Measurements from ENCODE around the gene MUC4.
"Not testable (repeated sequence)": the region's sequence is repeated elsewhere in the genome, so short reads cannot be mapped to it uniquely, and the experiment has no call there.

The MUC4 gene

DNA sequence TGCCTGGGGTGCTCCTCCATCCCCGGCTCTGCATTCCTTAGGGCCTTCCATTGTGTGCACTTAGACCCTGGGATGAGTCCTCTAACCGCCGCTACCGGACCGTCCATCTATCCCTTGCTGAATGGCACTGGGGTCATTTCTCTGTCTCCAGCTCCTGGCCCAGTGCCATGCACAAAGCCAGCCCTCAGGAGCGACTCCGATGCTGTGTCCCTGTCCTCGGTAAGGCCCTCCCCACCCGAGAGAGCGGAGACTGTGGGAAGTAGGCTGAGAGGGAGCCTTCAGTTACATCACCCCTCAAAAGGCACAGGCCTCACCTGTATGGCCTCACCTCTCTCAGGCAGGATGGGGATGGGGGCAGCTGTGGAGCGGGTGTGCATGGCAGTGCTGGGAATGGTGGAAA is 33.8 kb downstream of the MUC4 start:
- DNase-seq (ENCODE audit: low read depth), result no peak

DNA sequence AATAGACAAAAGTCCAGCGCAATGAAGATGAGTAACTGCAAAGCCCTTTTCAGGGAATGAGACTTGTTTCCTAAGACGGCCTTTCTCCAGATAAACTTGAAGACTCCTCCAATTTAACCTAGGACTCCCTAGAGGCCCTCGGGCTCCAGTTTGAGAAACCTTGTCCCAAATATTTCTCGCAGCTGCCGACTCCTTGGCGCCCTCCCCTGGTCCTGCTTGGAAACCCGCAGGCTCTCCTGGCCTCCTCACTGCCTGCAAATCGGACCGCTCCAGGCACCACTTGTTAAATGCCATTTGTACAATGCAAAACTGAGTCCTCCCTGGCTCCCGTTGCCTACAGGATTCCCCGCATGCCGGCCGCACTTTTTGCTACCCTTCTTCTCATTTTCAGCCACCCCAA is 36.8 kb downstream of the MUC4 start:
- no peak for DNase-seq (ENCODE audit: low read depth)

DNA sequence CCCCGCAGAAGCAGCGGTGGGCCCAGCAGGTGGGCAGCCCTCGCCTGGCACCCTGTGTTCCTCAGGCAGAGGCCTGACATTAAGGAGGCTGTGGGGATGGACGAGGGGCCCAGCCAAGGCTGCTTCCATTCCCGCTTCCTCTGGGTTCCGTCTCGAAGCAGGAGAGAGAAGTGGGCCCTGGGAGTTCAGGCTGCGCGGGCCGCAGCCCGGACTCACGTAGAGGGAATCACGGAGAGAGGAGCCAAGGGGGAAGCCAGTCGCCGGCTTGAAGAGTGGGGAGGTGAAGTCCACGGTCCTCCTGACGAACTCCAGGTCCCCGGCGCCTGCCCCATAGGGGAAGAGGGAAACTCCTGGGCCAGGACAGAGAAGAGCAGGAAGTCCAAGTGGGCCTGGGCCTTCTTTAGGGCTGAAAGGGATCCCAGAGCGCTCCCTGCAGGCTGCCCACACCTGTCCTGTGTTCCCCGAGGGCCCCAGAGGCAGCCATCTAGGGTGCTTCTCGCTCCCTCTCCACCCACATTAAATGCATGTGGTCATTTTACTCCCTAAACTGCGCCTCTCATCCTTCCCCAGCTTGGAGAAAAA is 37.7 kb downstream of the MUC4 start:
- DNase-seq (ENCODE audit: low read depth), result no peak

DNA sequence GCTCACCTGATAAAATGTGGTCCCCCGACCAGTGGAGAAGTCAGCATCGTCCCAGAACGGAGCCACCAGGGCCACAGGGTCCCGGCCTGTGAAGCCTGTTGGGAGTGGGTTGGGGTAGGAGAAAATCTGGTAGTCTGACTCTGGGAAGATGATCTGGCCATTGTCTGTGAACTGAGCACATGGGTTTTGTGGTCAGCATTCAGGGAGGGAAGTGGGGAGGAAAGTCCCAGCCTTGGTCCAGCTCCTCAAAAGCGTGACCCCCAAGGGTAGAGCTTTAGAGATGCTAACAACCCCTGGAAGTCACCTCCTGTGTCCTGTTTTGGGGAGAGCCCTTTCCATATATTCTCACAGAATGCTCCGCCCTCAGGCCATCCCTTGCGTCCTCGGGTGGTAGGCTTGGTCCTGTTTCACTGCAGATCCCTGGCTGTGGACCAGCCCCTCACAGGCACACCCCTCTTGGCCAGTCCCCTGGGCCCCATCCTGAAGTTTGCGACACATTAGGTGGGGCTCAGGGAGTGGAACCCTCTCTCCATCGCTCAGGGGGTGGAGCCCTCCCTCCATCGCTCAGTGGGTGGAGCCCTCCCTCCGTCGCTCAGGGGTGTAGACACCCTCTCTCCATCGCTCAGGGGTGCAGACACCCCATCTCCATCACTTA is 40.0 kb downstream of the MUC4 start:
- no peak for DNase-seq (ENCODE audit: low read depth)

DNA sequence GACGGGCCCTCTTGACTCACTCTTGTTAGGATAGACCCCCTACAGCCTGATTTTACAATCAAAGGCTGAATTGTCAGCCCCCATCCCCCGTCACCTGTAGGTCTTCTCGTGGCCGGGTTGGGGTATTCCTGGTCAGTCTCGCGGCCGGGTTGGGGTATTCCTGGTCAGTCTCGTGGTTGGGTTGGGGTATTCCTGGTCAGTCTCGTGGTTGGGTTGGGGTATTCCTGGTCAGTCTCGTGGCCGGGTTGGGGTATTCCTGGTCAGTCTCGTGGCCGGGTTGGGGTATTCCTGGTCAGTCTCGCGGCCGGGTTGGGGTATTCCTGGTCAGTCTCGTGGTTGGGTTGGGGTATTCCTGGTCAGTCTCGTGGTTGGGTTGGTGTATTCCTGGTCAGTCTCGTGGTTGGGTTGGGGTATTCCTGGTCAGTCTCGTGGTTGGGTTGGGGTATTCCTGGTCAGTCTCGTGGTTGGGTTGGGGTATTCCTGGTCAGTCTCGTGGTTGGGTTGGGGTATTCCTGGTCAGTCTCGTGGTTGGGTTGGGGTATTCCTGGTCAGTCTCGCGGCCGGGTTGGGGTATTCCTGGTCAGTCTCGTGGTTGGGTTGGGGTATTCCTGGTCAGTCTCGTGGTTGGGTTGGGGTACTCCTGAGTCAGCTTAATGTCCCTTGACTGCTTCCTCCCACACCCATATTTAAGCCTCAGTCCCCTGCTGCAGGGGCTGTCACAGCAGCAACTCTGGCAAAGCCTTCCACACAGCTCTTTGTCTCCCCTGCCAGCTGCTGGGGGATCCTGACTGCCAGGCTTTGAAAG is 40.7 kb downstream of the MUC4 start:
- not testable (repeated sequence) for DNase-seq (ENCODE audit: low read depth)

DNA sequence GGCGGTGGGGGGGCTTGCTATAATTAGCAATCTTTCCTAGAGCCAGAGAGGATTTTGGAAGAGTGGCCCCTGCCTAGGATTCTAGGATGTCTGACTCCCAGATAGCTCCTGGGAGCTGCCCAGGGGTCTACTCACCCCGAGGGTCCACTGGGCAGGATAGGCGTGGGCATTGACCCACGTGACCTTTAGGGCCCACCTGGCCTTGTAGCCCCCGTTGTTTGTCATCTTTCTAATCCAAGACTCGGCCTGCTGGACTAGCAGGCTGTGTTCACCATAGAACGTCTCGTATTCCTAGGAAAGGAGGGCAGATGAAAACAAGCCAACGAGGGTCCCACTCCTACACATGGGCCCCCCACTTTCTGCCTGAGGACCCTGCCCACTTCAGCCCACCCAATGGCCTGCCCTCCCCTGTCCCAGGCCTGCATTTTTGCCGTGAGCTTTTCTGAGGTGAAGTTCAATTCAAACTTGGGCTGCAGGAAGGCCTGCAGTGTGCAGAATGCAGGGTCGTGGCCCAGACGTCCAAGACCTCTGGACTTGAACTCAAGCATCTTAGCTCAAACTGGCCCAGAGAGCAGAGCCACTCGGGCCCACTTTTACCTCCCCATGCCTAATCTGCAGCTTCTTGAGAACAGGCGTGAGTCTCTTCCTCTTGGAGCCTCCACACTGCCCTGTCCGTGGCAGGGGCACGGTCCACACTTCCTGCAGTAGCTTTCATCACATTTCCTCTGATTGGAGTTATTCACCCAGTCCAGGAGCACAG is 41.5 kb downstream of the MUC4 start:
- no peak for DNase-seq (ENCODE audit: low read depth)

DNA sequence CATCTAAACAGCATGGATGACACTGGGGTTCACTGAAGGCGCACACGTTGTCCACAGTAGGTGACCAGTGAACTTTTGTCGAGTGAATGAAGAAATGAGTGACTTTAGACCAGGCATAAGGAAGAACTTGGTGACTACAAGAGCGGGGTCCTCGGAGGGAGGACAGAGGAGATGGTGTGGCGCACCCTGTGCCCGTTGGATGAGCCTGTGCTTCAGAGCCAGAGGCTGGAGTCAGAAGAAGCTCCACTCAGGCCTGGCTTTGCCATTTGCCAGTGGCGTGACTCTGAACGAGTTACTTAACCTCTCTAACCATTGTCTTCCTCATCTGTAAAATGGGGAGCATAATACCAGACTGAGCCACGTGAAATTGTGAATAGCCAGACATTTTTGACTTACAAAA is 42.2 kb downstream of the MUC4 start:
- DNase-seq (ENCODE audit: low read depth), result no peak

DNA sequence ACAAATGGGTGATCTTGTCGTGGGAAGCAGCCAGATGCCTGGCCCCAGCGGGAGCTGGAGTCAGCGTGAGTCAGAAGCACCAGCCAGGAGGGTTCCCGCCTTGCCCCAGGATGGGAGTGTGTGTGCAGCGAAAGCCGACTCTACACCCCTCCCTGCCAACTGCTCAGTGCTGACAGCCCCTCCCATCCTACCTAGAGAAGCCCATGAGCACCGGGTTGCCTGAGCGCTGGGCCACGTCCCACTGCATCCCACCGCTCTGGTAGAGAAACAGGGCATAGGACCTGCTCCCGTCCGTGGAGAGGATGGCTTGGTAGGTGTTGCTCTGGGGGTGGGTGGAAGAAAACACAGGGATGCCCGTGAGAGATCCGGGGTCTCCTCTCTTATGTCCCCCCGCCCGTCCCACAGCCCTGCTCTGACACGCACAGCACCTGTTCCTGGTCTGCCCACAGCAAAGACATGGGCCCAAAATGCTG is 42.9 kb downstream of the MUC4 start:
- no peak for DNase-seq (ENCODE audit: low read depth)

DNA sequence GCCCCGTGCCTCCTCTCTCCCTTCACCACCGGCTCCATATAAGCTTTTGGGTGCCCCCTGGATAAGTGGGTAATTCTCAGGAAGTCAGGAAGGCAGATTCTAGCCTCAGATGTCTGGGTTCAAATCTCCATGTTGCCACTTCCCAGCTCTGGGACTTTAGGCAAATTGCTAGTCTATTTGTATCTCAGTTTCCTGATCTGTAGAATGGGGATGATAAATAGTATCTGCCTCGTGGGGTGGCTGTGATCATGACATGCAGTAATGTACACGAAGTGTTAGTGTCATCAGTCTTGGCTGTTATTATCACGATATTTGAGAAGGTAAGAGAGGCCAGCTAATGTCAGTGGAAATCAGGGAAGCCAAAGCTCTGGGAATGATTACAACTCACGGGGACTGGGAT is 43.3 kb downstream of the MUC4 start:
- DNase-seq (ENCODE audit: low read depth), result no peak

DNA sequence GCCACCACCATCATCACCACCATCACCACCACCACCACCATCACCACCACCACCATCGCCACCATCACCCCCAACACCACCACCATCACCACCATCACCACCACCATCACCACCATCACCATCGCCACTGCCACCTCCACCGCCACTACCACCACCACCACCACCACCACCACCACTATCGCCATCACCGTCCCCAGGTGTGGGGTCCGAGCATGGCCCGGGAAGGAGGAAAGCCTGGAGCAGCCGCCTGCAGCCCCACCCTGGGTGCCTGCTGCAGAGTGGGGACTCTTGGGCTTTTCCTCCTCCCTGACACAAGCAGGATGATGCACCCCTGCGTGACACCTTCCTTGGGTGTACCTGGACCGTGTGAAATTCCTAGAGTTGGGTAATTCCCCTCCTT is 43.9 kb downstream of the MUC4 start:
- DNase-seq (ENCODE audit: low read depth), result no peak

DNA sequence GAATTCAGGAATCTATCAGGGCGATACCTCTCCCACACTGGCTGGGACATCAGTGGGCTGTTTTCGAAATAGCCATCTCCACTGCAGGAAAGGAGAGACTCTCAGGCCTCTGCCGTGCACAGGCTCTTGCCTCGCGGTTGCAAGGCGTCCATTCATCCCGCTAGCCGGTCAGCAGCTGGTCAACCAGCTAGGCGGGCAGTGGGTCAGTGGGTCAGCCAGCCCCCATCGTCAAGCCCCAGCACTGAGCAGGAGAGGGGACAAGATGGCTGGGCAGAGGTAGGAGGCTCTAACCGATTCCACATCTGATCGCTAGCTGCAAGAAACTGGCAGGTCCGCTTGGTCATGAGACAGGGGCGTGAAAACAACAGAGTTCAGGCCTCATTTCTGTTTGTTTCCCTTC is 45.1 kb downstream of the MUC4 start:
- DNase-seq (ENCODE audit: low read depth), result no peak

DNA sequence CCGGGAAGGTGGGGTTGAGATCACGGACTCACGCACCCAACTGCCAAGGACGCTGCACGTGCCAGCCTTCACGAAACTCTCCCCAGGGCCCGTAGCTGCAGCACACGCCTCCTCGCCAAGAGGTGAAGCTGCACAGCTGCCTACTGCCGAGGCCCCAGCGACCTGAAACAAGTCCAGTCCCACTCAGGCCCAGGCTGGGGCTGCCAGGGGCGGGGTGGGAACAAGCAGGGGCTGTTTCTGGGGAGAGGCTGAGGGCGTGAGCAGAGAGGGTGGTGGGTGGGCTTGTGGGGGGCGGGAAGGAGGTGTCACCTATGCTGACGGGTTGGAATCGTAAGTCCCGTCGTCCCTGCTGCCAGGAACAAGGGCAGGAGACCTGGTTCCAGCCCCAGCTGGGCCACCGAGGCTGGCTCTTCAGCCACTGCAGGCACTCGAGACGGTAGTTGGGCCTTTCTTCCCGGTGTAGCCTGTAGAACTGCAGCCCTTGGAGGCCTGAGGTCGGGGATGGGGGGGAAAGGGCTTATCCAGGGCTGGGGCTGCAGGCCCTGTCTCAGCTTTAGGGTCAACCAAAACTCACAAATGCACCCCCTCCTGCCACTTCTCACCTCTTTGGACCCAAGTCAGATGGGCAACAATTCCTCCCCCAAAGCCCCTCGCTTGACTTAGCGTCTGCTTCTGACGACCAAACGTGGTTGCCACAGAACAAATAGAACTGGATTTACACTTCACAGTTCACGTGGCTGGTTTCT is 46.6 kb downstream of the MUC4 start:
- no peak for DNase-seq (ENCODE audit: low read depth)

DNA sequence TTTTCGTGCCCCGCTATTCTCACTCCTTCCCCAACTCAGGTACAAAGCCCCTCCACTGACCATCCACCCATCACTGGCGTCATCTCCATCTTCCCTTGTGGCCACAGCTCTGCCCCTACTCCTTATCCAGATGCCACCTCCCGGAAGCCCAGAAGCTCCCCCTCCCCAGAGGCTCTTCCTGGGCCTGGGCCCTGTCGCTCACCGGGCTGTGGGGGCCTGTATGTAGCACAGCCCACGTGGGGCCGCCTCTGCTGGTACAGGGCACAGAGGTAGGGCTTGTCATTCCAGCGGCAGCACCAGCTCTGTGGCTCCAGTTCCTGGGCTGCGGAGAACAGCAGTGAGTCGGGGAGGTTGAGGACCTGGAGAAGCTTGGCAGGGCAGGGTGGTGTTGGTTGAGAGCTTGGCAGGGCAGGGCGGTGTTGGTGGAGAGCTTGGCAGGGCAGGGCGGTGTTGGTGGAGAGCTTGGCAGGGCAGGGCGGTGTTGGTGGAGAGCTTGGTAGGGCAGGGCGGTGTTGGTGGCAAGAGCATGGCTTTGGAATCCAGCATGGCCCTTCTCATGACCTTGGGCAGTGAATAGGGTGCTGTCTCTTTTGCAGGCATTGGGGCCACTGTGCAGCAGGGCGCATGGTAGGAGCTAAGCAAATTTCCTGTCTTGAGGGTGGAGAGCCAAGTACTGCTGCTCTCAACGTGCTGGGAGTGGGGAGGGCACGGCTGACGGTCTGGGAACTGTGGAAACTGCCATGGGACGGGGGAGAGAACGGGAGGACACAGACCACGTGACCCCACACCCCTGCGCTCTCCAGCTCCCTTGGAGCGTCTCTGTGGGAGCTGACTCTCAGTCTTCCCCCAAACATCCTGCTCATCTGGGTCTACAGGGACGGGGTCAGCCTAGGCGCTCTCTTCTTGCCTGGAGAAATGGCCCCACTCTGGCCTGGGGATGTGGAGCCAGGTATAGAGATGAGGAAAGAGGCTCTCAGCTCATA is 47.6 kb downstream of the MUC4 start:
- DNase-seq (ENCODE audit: low read depth), result no peak

DNA sequence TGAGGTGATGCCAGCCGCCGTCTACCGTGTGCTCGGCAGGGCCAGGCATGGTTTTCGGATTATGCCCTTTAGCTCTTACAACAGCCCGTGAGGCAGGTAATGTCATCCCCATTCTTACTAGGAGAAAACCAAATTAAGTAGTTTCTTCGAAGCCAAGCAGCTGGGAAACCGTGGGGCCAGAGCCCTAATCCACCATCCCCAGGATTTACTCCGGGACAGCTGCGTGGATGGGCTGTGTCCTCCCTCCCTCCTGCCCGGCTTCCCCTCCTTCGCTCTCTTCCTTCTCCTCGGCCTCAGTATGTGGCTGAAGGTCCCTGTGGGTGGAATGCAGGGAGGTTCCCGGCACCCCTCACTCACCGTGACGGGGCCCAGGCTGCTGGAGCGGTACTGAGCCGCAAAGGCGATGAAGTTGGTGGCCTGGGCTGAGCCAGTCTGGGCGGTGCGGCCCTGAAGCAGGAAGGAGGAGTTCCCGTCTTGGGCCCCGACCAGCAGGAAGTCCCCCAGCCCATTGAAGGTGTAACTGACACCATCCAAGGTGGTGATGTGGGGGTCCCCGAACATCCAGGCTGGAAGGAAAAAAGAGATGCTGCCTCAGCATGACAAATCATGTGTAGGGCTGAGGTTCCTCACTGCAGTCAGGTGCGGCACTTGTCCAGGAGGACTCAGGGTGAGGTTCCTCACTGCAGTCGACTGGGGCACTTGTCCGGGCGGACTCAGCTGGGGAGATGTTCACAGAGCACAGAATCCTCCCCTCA is 48.5 kb downstream of the MUC4 start:
- no peak for DNase-seq (ENCODE audit: low read depth)

DNA sequence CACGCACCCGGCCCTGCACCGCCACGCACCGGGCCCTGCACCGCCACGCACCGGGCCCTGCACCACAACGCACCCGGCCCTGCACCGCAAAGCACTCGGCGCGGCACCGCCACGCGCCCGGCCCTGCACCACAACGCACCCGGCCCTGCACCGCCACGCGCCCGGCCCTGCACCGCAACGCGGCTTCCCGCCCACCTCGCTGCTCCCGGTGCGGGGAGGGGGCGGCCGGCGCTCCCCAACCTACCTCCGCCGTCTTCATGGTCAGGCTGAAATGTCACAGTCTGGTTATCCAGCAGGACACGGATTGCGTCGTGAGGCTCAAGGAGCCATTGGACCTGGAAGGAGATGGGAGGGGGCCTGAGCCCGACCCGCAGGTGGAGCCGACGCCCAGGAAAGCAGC is 49.1 kb downstream of the MUC4 start:
- DNase-seq (ENCODE audit: low read depth), result no peak

DNA sequence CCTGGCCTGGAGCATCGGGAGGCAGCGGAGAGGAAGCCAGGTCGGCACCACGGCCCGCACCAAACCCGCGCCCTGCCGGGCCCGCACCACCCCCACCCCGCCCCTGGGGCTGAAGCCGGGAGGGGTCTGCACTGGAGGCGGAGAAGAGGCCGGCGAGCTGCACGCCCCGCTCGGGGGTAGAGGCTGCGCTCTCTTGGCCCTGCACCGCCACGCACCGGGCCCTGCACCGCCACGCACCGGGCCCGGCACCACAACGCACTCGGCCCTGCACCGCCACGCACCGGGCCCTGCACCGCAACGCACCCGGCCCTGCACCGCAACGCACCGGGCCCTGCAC is 49.5 kb downstream of the MUC4 start:
- no peak for DNase-seq (ENCODE audit: low read depth)

DNA sequence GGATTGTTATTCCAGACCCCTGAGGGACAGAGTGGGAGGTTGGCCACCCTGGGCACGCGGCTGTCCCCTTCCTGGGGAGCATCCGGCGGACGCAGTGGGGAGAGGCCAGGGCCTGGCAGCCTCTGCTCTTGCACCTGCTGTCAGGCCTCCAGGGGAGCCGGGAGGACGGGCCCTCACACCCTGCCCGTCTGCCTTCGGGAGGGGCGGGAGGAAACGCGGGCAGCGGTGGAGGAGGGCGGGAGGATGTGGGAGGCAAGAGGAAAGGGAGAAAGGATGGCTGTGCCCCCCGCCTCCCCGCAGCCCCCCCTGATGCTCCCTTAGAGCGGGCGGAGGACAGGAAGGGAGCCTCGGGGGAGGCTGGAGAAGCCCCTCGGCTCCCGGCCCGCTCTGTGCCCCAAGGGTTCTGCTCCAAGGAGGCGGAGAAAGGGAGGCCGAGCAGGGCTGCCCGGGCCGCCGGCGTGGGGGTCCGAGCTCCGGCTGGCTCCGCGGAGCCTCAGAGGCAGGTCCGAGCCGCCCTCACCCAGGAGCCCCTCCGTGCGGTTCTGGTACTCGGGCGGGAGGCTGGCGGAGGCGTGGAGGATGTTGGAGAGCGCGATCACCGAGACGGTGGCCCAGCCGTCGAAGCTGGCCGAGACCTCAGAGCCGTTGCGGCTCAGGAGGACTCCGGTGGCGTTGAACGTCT is 50.0 kb downstream of the MUC4 start:
- no peak for DNase-seq (ENCODE audit: low read depth)

DNA sequence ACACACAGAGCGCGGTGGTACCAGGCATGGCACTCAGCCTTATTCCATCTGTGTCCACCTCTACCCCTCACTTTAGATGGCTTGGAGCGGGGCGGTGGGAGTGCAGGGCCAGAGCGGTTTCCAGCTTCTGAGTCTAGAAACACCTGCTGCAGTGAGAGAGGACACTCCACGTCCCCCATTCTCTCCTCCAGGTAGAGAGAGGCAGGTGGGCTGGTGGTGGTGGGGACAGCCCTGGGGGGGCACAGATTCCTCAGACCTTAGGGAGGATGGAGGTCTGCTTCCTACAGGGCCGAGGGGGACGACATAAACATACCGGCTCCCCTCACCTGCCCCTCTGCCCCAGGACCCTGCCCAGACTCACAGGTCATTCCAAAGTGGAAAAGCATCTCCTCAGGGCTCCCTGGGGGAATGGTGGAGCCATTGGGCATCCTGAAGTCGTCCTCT is 50.6 kb downstream of the MUC4 start:
- no peak for DNase-seq (ENCODE audit: low read depth)

DNA sequence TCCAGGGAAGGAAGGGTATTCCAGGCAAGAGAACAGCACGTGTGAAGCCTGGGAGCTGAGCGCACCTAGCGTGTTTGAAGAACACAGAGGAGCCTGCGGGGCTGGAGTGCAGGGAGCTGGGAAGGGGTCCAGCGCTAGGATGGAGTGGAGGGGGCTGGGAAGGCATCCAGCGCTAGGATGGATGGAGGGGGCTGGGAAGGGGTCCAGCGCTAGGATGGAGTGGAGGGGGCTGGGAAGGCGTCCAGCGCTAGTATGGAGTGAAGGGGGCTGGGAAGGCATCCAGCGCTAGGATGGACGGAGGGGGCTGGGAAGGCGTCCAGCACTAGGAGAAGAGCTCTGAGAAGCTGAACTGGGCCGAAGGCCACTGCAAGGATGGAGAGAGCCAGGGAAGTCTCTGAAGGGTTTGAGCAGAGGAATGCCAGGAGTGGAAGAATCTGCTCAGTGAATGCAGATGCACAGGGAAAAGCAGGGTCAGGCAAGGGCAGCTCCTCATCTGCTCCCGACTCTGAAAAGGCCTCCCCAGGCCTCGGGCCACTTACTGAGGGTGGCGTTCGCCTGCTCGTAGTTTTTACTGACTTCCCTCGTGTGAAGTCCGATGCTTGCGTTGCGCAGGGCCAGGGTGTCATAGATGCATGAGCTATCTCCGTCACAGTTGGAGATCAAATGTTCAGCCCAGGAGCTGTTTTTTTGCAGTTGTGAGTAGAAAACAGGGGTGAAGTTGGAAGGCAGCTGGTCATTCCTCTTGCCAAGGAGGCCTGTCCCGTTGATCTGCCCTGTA is 51.2 kb downstream of the MUC4 start:
- DNase-seq (ENCODE audit: low read depth), result no peak

All from CMK (cell line).